Smooth muscle cell of the coronary artery (primary cell): ENCODE measurements around the gene ZNRF1. TPM values are rescaled to one million over a fixed set of nuclear protein-coding genes. Genes with fewer than 3 reads are reported as not detected.

Source experiments
- total RNA-seq: library from RNA; depleted of rRNA; stranded (reverse); fragments of >200 nt; gene quantifications from 2 replicates; pipeline ENCODE4 v1.2.3, GENCODE V29; 2014; ENCODE audit warnings: low replicate concordance

Gene ZNRF1
- total RNA-seq: 9.2 and 9.5 TPM in 2 replicates

DNA sequence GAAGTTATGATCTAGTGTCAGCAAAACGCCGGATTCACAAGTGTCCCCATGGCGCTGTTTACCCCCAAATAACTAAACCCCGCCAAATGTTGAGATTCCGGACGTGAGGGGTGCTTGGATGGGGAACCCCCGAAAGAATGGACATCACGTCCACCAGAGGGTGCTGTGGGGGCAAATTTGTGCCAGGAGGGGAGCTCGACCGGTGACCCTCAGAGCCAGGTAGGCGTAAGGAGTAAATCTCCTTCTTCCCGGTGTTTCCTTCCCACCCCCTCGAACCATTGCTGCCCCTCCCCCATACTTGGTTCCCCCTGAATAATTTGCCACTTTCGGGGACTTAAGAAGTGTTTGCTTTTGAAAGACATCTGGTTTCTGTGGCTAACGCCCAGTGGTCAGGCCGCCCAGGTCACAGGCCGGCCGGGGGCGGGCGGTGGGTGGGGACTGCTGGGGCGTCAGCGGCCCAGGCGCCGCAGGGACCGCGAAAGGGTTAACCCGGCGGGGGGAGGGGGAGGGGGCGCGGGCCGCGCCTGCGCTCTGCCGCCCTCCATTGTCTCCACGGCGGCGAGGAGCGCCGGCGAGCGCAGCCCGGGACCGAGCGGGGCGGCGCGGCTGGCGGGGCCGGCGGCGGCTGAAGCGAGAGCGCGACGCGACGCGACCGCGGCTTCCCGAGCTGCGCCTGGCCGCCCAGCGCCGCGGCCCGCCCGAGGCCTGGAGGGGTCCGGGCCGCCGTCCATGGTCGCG, at the start of gene ZNRF1:
ZNRF1 (plus strand) TSS at position 544 of the 738 bp plus-strand sequence. CDS start 648 bp downstream, outside the sequence.

DNA sequence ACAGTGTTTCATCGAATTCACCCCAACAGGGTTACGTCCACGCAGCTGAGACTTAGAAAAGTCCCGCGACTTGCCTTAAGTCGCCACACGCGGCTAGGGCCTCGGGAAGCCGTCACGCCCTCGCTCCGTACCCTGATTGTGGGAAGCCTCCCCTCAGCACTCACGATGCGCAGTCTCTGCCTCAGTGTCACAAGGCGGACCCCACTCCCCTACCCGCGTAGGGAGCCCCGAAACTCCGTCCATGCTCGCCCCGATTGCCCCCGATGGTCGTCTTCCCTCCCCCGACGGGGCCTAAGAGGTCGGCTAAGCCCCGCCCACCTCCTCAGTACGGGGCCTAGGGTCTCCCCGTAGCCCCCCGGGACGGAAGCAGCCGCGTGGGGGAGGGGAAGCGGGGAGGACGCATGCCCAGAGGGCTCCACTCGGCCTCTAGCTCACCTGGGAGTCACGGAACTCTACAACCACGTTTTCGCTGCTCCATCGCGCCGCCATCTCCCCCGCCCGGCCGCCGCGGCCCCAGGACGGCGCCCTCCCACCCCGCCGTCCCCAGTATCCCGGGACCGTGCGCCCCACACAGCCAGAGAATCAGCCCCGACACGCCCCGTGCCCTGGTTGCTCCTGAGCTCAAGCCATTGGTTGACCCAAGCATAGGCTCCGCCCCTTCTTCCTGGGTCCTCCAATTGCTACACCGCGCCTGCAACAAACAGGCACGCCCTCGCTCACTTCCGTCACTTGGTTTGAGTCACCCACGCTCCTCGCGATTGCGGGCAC, 14.1 kb upstream of the ZNRF1 start, which contains the start of gene WDR59:
WDR59 (minus strand) TSS at position 595 of the 768 bp plus-strand sequence; CDS start at position 489, 106 bp downstream.

DNA sequence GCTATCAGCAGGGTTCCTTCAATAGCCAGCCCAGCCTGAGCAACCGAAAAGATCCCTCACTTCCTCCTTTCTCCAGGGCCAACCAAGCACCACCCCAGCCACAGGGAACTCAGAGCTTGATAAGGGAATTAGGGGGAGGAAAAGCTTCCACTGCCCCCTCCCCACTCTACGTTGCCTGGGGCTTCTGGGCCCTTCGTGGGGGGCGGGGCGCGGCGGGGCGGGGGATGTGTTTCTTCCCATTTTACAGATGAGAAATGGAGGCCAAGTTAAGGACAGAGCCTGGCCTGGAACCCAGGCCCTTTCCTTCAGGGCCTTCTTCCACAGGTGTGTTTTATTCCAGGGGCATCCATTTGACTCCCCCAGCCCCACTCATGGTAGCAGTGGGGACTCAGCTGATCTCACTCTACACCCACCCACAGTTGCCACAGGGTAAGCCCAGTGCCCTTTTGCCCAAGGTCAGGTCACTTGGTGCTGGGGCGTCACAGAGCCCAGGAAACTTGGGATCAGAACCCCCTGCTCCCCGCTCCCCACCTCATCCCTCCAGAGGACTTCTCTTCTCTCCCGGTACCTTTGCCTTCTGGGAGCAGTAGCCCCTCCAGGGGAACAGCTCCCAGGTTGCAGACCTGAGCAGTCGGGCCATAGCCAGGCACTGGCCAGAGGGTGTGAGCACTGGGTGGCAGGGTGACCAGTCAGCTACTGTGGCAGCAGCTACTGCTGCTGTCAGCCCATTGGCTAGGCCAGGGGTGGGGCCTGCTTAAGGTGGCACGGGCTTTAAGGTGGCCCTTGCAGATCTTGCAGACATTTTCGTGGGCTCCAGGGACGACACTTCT, 117.5 kb downstream of the ZNRF1 start, which contains the start of gene LDHD:
LDHD (minus strand) TSS at position 700 of the 830 bp plus-strand sequence; CDS start at position 640, 60 bp downstream.

DNA sequence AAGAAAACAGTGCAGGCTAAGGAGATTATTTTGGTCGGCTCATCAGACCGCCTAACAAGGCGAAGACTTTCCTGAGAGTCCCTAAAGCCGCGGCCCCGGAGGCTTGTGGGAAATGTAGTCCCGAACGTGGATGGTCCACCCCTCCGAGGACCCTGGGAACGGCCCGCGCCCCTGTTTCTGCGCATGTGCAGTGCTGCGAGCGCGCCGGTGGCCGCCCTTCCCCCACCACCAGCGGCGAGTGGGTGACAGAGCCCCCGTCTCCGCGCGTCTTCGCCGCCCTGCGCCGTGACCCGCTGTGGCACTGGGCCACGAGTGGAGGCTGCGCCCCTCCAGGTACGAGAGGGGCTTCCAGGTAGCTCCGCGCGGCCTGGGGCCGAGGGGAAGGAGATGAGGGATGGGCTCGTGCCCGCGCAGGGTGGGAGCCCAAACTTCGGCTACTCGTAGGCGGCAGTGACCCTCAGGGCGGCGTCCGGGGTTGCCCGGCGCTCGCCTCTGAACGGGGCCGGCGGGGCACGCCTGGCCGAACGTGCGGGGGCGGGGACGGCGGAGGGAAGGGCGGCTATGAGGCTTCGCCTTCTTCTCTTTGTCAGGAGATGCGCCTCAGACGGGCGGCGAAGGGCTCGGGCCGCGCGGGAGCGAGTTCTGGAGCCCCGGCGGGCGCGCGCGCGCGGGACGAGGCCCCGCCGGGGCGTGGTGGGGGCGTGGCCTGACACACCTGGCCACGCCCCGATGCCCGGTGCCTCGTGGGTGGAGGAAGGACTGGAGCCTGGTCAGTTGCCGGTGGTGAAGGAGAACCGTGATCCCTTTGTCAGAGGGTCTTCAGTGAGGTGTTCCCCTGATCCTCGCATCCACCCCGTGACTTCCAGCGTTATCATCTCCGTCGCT, 149.7 kb downstream of the ZNRF1 start, which contains the start of gene ZFP1:
ZFP1 (plus strand) TSS at position 214 of the 885 bp plus-strand sequence. CDS start 4,428 bp downstream, outside the sequence.

Other genes with a start within 250 kb of the ZNRF1 start
- gene FA2H, start 224.2 kb upstream of the ZNRF1 start, total RNA-seq: not detected in 2 replicates
- gene WDR59, start 13.9 kb upstream of the ZNRF1 start, total RNA-seq: 12.8 and 17.7 TPM in 2 replicates
- 0.12 and 2.0 TPM in 2 replicates for gene LDHD, start 117.8 kb downstream of the ZNRF1 start, total RNA-seq
- gene ZFP1, start 149.5 kb downstream of the ZNRF1 start, total RNA-seq: 5.1 and 8.7 TPM in 2 replicates
- not detected in 2 replicates for gene CTRB2, start 208.1 kb downstream of the ZNRF1 start, total RNA-seq
- not detected in 2 replicates for gene CTRB1, start 220.0 kb downstream of the ZNRF1 start, total RNA-seq